Cardiac fibroblast (primary cell): ENCODE results near the gene NPPC.

ENCODE experiments used
- DNase-seq, 2 donors: peaks; one replicate each; pipeline versions ENCODE4 v3.0.0 to v3.0.0-alpha.2; 2010; ENCODE audit warnings: low read depth in 2 of 2
- H3K4me3 ChIP-seq, 2 donors: replicated peaks in 1 of 2; 1 replicate in 1 of 2; 2 replicates in 1 of 2; pipeline ENCODE4 v1.5.1; 2011; ENCODE audit warnings: low read depth in 2 of 2, low read length in 2 of 2, mild to moderate bottlenecking in 2 of 2, moderate library complexity in 1 of 2
- CTCF ChIP-seq: IDR thresholded peaks from one replicate; pipeline ENCODE4 v1.5.1; 2011; ENCODE audit warnings: low read depth, mild to moderate bottlenecking, low read length, inconsistent platforms

NPPC gene

GRCh38 chr2:231946241-231946814 lies 20.1 kb upstream of the NPPC start:
- DNase-seq: no peak
- TF ChIP-seq CTCF: no peak
- H3K4me3 ChIP-seq: no peak overlapping the region

DNA sequence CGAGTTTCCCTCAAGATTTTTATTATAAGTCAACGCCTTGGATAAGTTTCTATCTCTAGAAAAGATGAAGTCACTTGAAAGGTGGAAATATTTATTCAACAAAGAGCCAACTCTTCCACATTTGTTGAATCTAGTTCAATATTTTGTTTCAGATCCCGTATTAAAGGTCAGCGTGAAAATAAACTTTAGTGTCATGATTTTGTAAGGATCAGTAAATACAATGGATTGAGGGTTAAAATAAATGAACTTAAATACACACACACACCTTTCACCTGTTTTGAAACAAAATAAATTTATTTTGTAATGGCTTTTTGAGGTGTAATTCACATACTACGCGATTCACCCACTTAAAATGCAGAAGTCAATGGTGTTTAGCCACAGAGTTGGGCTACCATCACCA lies 16.0 kb upstream of the NPPC start:
- DNase-seq: no peak
- no peak overlapping the region for H3K4me3 ChIP-seq
- TF ChIP-seq CTCF: no peak

- no peak for DNase-seq
- no peak for TF ChIP-seq CTCF
- H3K4me3 ChIP-seq: no peak overlapping the region
These were observed 15.5 kb upstream of the NPPC start for GRCh38 chr2:231941673-231942072.

GRCh38 chr2:231940795-231941194 lies 14.6 kb upstream of the NPPC start:
- no peak overlapping the region for H3K4me3 ChIP-seq
- TF ChIP-seq CTCF: no peak

GRCh38 chr2:231939022-231939421 lies 12.8 kb upstream of the NPPC start:
- DNase-seq: no peak
- TF ChIP-seq CTCF: no peak

More at GRCh38 chr2:231940795-231941194, 14.6 kb upstream of the NPPC start:
- DNase-seq: no peak

DNA sequence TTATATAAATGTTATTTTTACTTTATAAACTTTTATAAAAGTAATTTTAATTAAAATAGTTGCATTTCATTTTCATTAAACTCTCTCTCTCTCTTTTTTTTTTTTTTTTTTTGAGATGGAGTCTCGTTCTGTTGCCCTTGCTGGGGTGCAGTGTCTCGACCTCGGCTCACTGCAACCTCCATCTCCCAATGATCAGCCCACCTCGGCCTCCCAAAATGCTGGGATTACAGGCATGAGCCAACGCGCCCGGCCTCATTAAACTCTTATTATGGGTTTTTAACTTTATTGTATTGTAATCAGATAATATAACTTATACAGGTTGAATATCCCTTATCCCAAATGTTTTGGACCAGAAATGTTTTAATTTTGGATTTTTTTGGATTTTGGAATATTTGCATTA lies 10.9 kb upstream of the NPPC start:
- TF ChIP-seq CTCF: no peak
- H3K4me3 ChIP-seq: no peak overlapping the region
- DNase-seq: no peak

More at GRCh38 chr2:231939022-231939421, 12.8 kb upstream of the NPPC start:
- no peak overlapping the region for H3K4me3 ChIP-seq

- no peak for DNase-seq
- no peak for TF ChIP-seq CTCF
These were observed 10.3 kb upstream of the NPPC start for GRCh38 chr2:231936491-231936890.

More at GRCh38 chr2:231936491-231936890, 10.3 kb upstream of the NPPC start:
- no peak overlapping the region for H3K4me3 ChIP-seq
